H4 (cell line): ENCODE data around the gene PTGIS. TPM values are rescaled to one million over a fixed set of nuclear protein-coding genes. Genes with fewer than 3 reads are reported as not detected.

ENCODE experiments used
- DNase-seq: peaks from one replicate; pipeline ENCODE4 v3.0.0-alpha.2; 2015; ENCODE audit warnings: low spot score
- total RNA-seq: library from RNA; depleted of rRNA; stranded (reverse); fragments of >200 nt; shearing (Covaris generic); gene quantifications from 2 replicates; pipeline ENCODE4 v1.2.3, GENCODE V29; 2014; rRNA removed

The PTGIS gene
- total RNA-seq, 1 experiment from 2014 or later: not detected

GRCh38 chr20:49470922-49471321 is 97.0 kb downstream of the PTGIS start:
- no peak for DNase-seq

- DNase-seq: no peak
Observed at GRCh38 chr20:49469060-49469459, 98.9 kb downstream of the PTGIS start.

GRCh38 chr20:49468412-49468811 is 99.5 kb downstream of the PTGIS start:
- no peak for DNase-seq

GRCh38 chr20:49466114-49466912 is 101.6 kb downstream of the PTGIS start:
- no peak for DNase-seq

GRCh38 chr20:49464556-49464955 is 103.4 kb downstream of the PTGIS start:
- DNase-seq: no peak

- no peak for DNase-seq
Observed at GRCh38 chr20:49462626-49463025, 105.3 kb downstream of the PTGIS start.

- DNase-seq: no peak
Observed at GRCh38 chr20:49461894-49462620, 105.9 kb downstream of the PTGIS start.

- DNase-seq: peak; percentile 95
Observed at GRCh38 chr20:49460916-49461315, 107.0 kb downstream of the PTGIS start.

GRCh38 chr20:49460131-49460530 is 107.8 kb downstream of the PTGIS start:
- no peak for DNase-seq

- DNase-seq: no peak
Observed at GRCh38 chr20:49459684-49460083, 108.3 kb downstream of the PTGIS start.

- DNase-seq: no peak
Observed at GRCh38 chr20:49457444-49457843, 110.5 kb downstream of the PTGIS start.

GRCh38 chr20:49456646-49457045 is 111.3 kb downstream of the PTGIS start:
- no peak for DNase-seq

GRCh38 chr20:49455691-49456090 is 112.2 kb downstream of the PTGIS start:
- DNase-seq: no peak

Other genes starting within 250 kb of the PTGIS start
- gene KCNB1, start 85.5 kb downstream of the PTGIS start, total RNA-seq: 0.02 TPM in 1 of 2 replicates, not detected in the other
- 13.3 and 15.4 TPM in 2 replicates for gene B4GALT5, start 145.7 kb upstream of the PTGIS start, total RNA-seq
- 4.9 TPM in 2 replicates for gene SLC9A8, start 244.7 kb upstream of the PTGIS start, total RNA-seq